ENCODE data around the gene CFAP46.

Gene CFAP46

GRCh38 chr10:132785723-132786475 is 156.5 kb downstream of the CFAP46 start, which contains the start of gene NKX6-2:
Gene NKX6-2 (minus strand): TSS chr10:132786147. CDS start chr10:132785948, 199 bp downstream.
- Histone ChIP-seq H3F3A (ENCODE audit: insufficient read depth) (no peaks in the 10 kb centered on the region), H3K27ac (ENCODE audit: low read depth, low read length) (no peak within 1 kb of the TSS), H3K9me2 (replicated peaks; ENCODE audit: insufficient read depth, low read length) (no peaks in the 10 kb centered on the region), H2AFZ (ENCODE audit: low read depth, low read length, severe bottlenecking) (no peak within 1 kb of the TSS), H3K4me3 (ENCODE audit: insufficient read depth, low read length, poor library complexity, severe bottlenecking) (no peak within 1 kb of the TSS), H3K79me2 (ENCODE audit: insufficient read depth, low read length) (no peaks in the 10 kb centered on the region), H4K20me1 (ENCODE audit: low read depth, low read length) (no peaks in the 10 kb centered on the region), H3K4me2 (ENCODE audit: low read depth, low read length, poor library complexity, severe bottlenecking) (no peak within 1 kb of the TSS), H3K27me3 (ENCODE audit: low read length) (no peaks in the 10 kb centered on the region), H3K9ac (ENCODE audit: low read length) (no peak within 1 kb of the TSS), H3K36me3 (ENCODE audit: low read length) (no peaks in the 10 kb centered on the region), H3K9me3 (ENCODE audit: insufficient read depth, low read length) (no peaks in the 10 kb centered on the region)
- TF ChIP-seq CTCF (IDR thresholded peaks at IDR 0.05; ENCODE audit: insufficient read depth, low read length, poor library complexity, severe bottlenecking) (no peak), EZH2phosphoT487 (conservative IDR thresholded peaks at IDR 0.05; ENCODE audit: low read length) (no peak)

GRCh38 chr10:132784866-132785722 is 157.3 kb downstream of the CFAP46 start:
- H3K79me2 ChIP-seq (ENCODE audit: insufficient read depth, low read length) = no peaks in the 10 kb centered on the region
- no peaks in the 10 kb centered on the region for H3K27me3 ChIP-seq (ENCODE audit: low read length)
- H3K4me3 ChIP-seq (ENCODE audit: insufficient read depth, low read length, poor library complexity, severe bottlenecking) = no peak overlapping the region
- no peak overlapping the region for H3K9ac ChIP-seq (ENCODE audit: low read length)
- H3K36me3 ChIP-seq (ENCODE audit: low read length) = no peaks in the 10 kb centered on the region
- H2AFZ ChIP-seq (ENCODE audit: low read depth, low read length, severe bottlenecking) = no peak overlapping the region
- H4K20me1 ChIP-seq (ENCODE audit: low read depth, low read length) = no peaks in the 10 kb centered on the region
- no peak overlapping the region for H3K4me2 ChIP-seq (ENCODE audit: low read depth, low read length, poor library complexity, severe bottlenecking)
- no peaks in the 10 kb centered on the region for H3F3A ChIP-seq (ENCODE audit: insufficient read depth)
- TF ChIP-seq CTCF (IDR thresholded peaks at IDR 0.05; ENCODE audit: insufficient read depth, low read length, poor library complexity, severe bottlenecking) = no peak
- no peak for TF ChIP-seq EZH2phosphoT487 (conservative IDR thresholded peaks at IDR 0.05; ENCODE audit: low read length)
- no peak overlapping the region for H3K27ac ChIP-seq (ENCODE audit: low read depth, low read length)
- H3K9me2 ChIP-seq (replicated peaks; ENCODE audit: insufficient read depth, low read length) = no peaks in the 10 kb centered on the region
- no peaks in the 10 kb centered on the region for H3K9me3 ChIP-seq (ENCODE audit: insufficient read depth, low read length)

GRCh38 chr10:132783940-132784865 is 158.2 kb downstream of the CFAP46 start:
- Histone ChIP-seq H3K4me2 (ENCODE audit: low read depth, low read length, poor library complexity, severe bottlenecking) (no peak overlapping the region), H3K9me3 (ENCODE audit: insufficient read depth, low read length) (no peaks in the 10 kb centered on the region), H3K9ac (ENCODE audit: low read length) (no peak overlapping the region), H4K20me1 (ENCODE audit: low read depth, low read length) (no peaks in the 10 kb centered on the region), H3K36me3 (ENCODE audit: low read length) (no peaks in the 10 kb centered on the region), H3K79me2 (ENCODE audit: insufficient read depth, low read length) (no peaks in the 10 kb centered on the region), H3K4me3 (ENCODE audit: insufficient read depth, low read length, poor library complexity, severe bottlenecking) (no peak overlapping the region), H3K27ac (ENCODE audit: low read depth, low read length) (no peak overlapping the region), H2AFZ (ENCODE audit: low read depth, low read length, severe bottlenecking) (no peak overlapping the region), H3K9me2 (replicated peaks; ENCODE audit: insufficient read depth, low read length) (no peaks in the 10 kb centered on the region), H3K27me3 (ENCODE audit: low read length) (no peaks in the 10 kb centered on the region), H3F3A (ENCODE audit: insufficient read depth) (no peaks in the 10 kb centered on the region)
- TF ChIP-seq CTCF (IDR thresholded peaks at IDR 0.05; ENCODE audit: insufficient read depth, low read length, poor library complexity, severe bottlenecking) (no peak), EZH2phosphoT487 (conservative IDR thresholded peaks at IDR 0.05; ENCODE audit: low read length) (no peak)

Measured in SU-DHL-6 (cell line).